GM12878 (cell line): ENCODE measurements around the gene CYP20A1. TPM values are rescaled to one million over a fixed set of nuclear protein-coding genes. Genes with fewer than 3 reads are reported as not detected.

Experiments
- CBFB ChIP-seq: IDR thresholded peaks from 2 replicates; pipeline ENCODE4 v1.6.1; 2016; ENCODE audit warnings: antibody characterized with exemption, low read depth
- CBX5 ChIP-seq: sonication (generic); IDR thresholded peaks from 2 replicates; pipeline ENCODE4 v1.6.1; 2016; ENCODE audit warnings: low read depth, moderate library complexity, mild to moderate bottlenecking, inconsistent platforms
- CHD1 ChIP-seq: IDR thresholded peaks from 2 replicates; pipeline ENCODE4 v1.6.1; 2012; ENCODE audit warnings: low read depth, low read length, improper control_type of control experiment
- CREB1 ChIP-seq: IDR thresholded peaks from 2 replicates; pipeline ENCODE4 v1.6.1; 2012; ENCODE audit warnings: low read depth, mild to moderate bottlenecking, inconsistent platforms
- CTCF ChIP-seq, 3 experiments: IDR thresholded peaks in 2 of 3; conservative IDR thresholded peaks in 1 of 3; 2 replicates each; pipeline ENCODE4 v1.5.1; 2011; ENCODE audit warnings: low read depth in 3 of 3, low read length in 3 of 3, mild to moderate bottlenecking in 3 of 3, control low read depth in 2 of 3, moderate library complexity in 2 of 3, inconsistent platforms in 1 of 3, mixed read lengths in 1 of 3; ENCODE audit not compliant: control insufficient read depth in 2 of 3, insufficient read depth in 1 of 3; ENCODE audit errors: extremely low read depth in 1 of 3
- DPF2 ChIP-seq: fragments of 450-650 bp; IDR thresholded peaks from 2 replicates; pipeline ENCODE4 v1.6.1; 2017; ENCODE audit warnings: mild to moderate bottlenecking
- ELK1 ChIP-seq: IDR thresholded peaks from 2 replicates; pipeline ENCODE4 v1.6.1; 2012; ENCODE audit warnings: low read depth, low read length, improper control_type of control experiment
- EP300 ChIP-seq, 2 experiments: fragments of 150-350 bp in 1 of 2; IDR thresholded peaks; 2 replicates each; pipeline ENCODE4 v1.6.1; 2011 to 2012; ENCODE audit warnings: low read depth in 2 of 2, low read length in 2 of 2, borderline replicate concordance in 1 of 2, improper control_type of control experiment in 1 of 2, inconsistent platforms in 1 of 2; ENCODE audit not compliant: control insufficient read depth in 1 of 2
- FOS ChIP-seq: IDR thresholded peaks from 3 replicates; pipeline ENCODE4 v1.6.1; 2011; ENCODE audit warnings: borderline replicate concordance; ENCODE audit not compliant: insufficient read length; ENCODE audit errors: extremely low read depth
- HCFC1 ChIP-seq: fragments of 150-350 bp; IDR thresholded peaks from 2 replicates; pipeline ENCODE4 v1.6.1; 2014; ENCODE audit warnings: low read length
- HDGF ChIP-seq: fragments of 450-650 bp; IDR thresholded peaks from 2 replicates; pipeline ENCODE4 v1.6.1; 2016; ENCODE audit warnings: antibody characterized with exemption
- KAT2A ChIP-seq: conservative IDR thresholded peaks from 2 replicates; pipeline ENCODE4 v1.6.1; 2011; ENCODE audit warnings: low read depth, low read length; ENCODE audit not compliant: control insufficient read depth
- MAX ChIP-seq: IDR thresholded peaks from 2 replicates; pipeline ENCODE4 v1.6.1; 2012; ENCODE audit warnings: low read depth, low read length, improper control_type of control experiment
- NRF1 ChIP-seq: conservative IDR thresholded peaks from 2 replicates; pipeline ENCODE4 v1.6.1; 2011; ENCODE audit warnings: mild to moderate bottlenecking, low read depth, low read length, improper control_type of control experiment
- PAX5 ChIP-seq: IDR thresholded peaks from 2 replicates; pipeline ENCODE4 v1.6.1; 2011; ENCODE audit warnings: low read depth, low read length, borderline replicate concordance
- POLR2A ChIP-seq: IDR thresholded peaks from 2 replicates; pipeline ENCODE4 v1.6.1; 2011; ENCODE audit warnings: low read depth, mild to moderate bottlenecking, low read length
- RAD21 ChIP-seq: IDR thresholded peaks from 2 replicates; pipeline ENCODE4 v1.6.1; 2011; ENCODE audit warnings: mild to moderate bottlenecking, low read depth, low read length, moderate library complexity; ENCODE audit not compliant: insufficient read depth
- RB1 ChIP-seq: fragments of 450-650 bp; formaldehyde crosslinking; IDR thresholded peaks from 2 replicates; pipeline ENCODE4 v1.6.1; 2017; ENCODE audit warnings: mild to moderate bottlenecking, borderline replicate concordance
- RUNX3 ChIP-seq: IDR thresholded peaks from 2 replicates; pipeline ENCODE4 v1.6.1; 2012; ENCODE audit warnings: low read length, inconsistent platforms
- SMC3 ChIP-seq: IDR thresholded peaks from 2 replicates; pipeline ENCODE4 v1.6.1; 2011; ENCODE audit warnings: low read length, improper control_type of control experiment, borderline replicate concordance
- SP1 ChIP-seq: IDR thresholded peaks from one replicate; pipeline ENCODE4 v1.6.1; 2011; ENCODE audit warnings: low read depth, low read length
- STAT1 ChIP-seq: fragments of 450-650 bp; conservative IDR thresholded peaks from 2 replicates; pipeline ENCODE4 v1.6.1; 2014; ENCODE audit warnings: antibody characterized with exemption, mild to moderate bottlenecking
- ZBED1 ChIP-seq: IDR thresholded peaks from 2 replicates; pipeline ENCODE4 v1.6.1; 2016; ENCODE audit warnings: borderline replicate concordance
- ZBTB4 ChIP-seq: fragments of 450-650 bp; formaldehyde crosslinking; IDR thresholded peaks from 2 replicates; pipeline ENCODE4 v1.4.0; 2022; ENCODE audit warnings: mild to moderate bottlenecking, moderate library complexity
- ZNF217 ChIP-seq: fragments of 450-650 bp; IDR thresholded peaks from 2 replicates; pipeline ENCODE4 v1.6.1; 2017; ENCODE audit warnings: antibody characterized with exemption, mild to moderate bottlenecking
- ZNF24 ChIP-seq: fragments of 450-650 bp; IDR thresholded peaks from 2 replicates; pipeline ENCODE4 v1.6.1; 2017; ENCODE audit warnings: antibody characterized with exemption, mild to moderate bottlenecking
- polyA plus RNA-seq, 11 experiments: library from polyadenylated mRNA; depleted of rRNA in 4 of 11; unstranded in 6 of 11; stranded (reverse) in 5 of 11; fragments of >200 nt; fragmentation: Nextera tagmentation in 4 of 11; fragmentation: Illumina TruSeq in 1 of 11; extraction: Ambion mirVana in 4 of 11; extraction: Trizol in 1 of 11; gene quantifications; 1 replicate in 1 of 11; 2 replicates in 10 of 11; pipeline versions ENCODE4 v1.2.1 to v1.2.3, GENCODE V29; 2011 to 2016; ENCODE audit warnings: inconsistent platforms in 2 of 11, missing spikeins in 2 of 11, low read depth in 1 of 11
- total RNA-seq, 4 experiments: library from RNA; depleted of rRNA in 3 of 4; stranded (reverse); fragments of >200 nt in 3 of 4; fragmentation: Illumina TruSeq in 1 of 4; extraction: Trizol in 1 of 4; gene quantifications; 2 replicates each; pipeline versions ENCODE4 v1.2.1 to v1.2.3, GENCODE V29; 2013 to 2021

The CYP20A1 gene
- total and polyA plus RNA-seq, 10 of the 15 experiments (the other 5 are each of a cell fraction or from before 2014, with no cell fraction given): 8.3 to 19.1 (median 12.9) TPM

- TF ChIP-seq FOS: no peak
- peak; percentile 92 for TF ChIP-seq ZBTB4
- TF ChIP-seq MAX: peak; percentile 59; the same call in 1 of the 2 replicates
- TF ChIP-seq NRF1: no peak
- peak; percentile 93 for TF ChIP-seq PAX5
- TF ChIP-seq DPF2: peak; percentile 86
- TF ChIP-seq CBFB: peak; percentile 94
- TF ChIP-seq CTCF (IDR thresholded peaks at IDR 0.05 in 2 of 3, conservative IDR thresholded peaks at IDR 0.05 in 1 of 3; ENCODE audit: control insufficient read depth in 2 of 3, extremely low read depth in 1 of 3, insufficient read depth in 1 of 3, low read depth in 3 of 3, low read length in 3 of 3): peak in 2 of 3 experiments; percentile 16 to 32; a peak in 2 of 6 replicates
- peak; percentile 73 for TF ChIP-seq HCFC1
- peak; percentile 25; the same call in 1 of the 2 replicates for TF ChIP-seq ZBED1
- TF ChIP-seq EP300 (IDR thresholded peaks at IDR 0.05; ENCODE audit: borderline replicate concordance in 1 of 2, control insufficient read depth in 1 of 2, low read depth in 2 of 2, low read length in 2 of 2): no peak
- no peak for TF ChIP-seq CHD1
- peak; percentile 100 for TF ChIP-seq POLR2A
- TF ChIP-seq ELK1: 0 out of 2 replicates have a peak, but pooled peaks have one; percentile 65
- no peak for TF ChIP-seq KAT2A
- TF ChIP-seq RAD21: no peak
- peak; percentile 86; the same call in 1 of the 2 replicates for TF ChIP-seq RB1
- TF ChIP-seq ZNF217: no peak
- peak; percentile 93 for TF ChIP-seq RUNX3
- TF ChIP-seq HDGF: peak; percentile 92
- TF ChIP-seq CBX5: 0 out of 2 replicates have a peak, but pooled peaks have one; percentile 90
- TF ChIP-seq ZNF24: no peak
- peak; percentile 83 for TF ChIP-seq SP1
- TF ChIP-seq CREB1: peak; percentile 62
- TF ChIP-seq STAT1: peak; percentile 83; the same call in 1 of the 2 replicates
- TF ChIP-seq SMC3: no peak; the same call in 1 of the 2 replicates
Observed at GRCh38 chr2:203238704-203239526, at the start of gene CYP20A1 (continued).
